HG02973 (cell line): ENCODE data around the gene ACSF3.

Source experiments
- ATAC-seq: cut with Tn5 transposase; IDR thresholded peaks from one replicate; pipeline ENCODE4 v1.9.1; 2021; ENCODE audit warnings: moderate library complexity; ENCODE audit not compliant: unreplicated experiment

Gene ACSF3

DNA sequence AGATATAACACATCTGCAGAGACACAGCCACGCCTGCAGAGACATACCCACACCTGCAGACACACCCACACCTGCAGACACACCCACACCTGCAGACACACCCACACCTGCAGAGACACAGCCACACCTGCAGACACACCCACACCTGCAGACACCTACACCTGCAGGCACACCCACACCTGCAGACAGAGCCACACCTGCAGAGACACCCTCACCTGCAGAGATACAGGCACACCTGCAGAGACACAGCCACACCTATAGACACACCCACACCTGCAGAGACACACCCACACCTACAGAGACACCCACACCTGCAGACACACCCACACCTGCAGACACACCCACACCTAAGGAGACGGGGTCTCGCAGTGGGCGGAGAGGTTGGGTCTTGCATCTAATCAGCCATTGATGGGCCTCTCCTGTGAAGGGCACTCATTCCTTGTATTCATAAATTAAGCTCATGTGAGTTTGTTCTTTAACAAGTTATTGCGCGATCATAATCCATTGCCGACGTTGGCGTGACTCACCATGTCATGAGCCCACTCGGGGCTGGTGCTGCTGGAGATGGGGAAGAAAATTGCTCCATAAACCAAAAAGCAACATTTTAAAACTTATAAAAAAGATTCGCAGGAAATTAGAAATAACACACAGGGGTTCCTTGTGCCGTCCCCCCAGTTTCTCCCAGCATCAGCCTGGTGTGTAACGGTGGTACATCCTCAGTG, 49.0 kb downstream of the ACSF3 start:
- ATAC-seq = no peak

DNA sequence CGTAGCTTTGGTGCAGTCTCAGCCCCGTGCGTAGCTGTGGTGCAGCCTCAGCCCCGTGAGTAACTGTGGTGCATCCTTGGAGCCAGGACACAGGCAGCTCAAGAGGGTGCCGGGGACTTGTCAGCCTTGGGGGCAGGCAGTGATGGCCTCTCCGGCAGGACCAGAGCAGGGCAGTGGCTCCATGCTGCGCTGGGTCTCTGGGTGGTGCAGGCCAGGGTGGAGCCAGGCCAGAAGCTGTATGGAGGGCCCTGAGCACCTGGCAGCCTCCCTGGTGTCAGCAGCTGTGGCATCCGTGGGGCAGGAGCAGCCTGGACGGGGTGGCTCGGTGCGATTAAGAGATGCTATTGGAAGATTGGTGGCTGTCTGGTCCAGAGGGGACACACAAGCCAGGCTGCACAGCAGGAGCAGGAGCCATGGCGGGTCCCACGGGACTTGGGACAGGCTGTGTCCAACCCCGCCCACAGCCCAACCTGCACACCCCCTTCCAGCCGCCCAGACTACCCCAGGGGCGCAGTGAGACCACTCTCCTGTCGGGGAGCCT, 49.6 kb downstream of the ACSF3 start:
- no peak for ATAC-seq

DNA sequence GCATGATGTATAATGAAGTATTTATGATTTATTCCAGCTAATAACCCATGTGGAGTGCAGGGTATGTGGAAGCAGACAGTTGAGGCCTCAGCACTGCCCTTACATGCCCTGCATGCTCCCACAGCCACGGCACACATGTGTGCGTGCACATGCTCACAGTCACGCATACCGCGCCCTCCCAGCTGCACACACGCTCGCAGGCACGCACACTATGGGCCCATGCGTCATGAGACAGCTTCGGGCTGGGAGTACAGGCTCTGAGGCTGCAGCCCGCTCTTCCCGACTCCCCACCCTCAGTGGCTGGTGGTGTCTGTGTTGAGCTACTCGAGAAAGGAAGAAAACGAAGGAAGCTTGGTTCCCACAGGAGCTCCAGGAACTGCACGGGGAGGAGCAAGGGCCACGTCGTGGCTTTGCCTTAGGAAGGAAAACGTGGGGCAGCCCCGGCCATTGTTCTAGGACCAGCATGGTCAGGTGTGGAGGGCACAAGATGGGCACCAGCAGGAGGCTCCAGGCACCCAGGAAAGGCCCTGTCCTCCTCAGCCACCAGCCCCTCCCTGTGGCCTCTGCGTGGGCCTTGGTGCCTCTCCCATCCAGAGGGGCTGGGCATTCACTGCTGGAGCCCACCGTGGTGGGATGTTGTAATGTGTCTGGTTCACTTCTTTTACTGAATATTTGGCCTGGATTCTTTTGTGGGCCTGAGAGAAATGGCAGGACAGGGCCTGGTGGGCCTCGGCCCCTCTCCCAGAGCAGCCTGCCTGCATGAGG, 50.4 kb downstream of the ACSF3 start:
- ATAC-seq = no peak

DNA sequence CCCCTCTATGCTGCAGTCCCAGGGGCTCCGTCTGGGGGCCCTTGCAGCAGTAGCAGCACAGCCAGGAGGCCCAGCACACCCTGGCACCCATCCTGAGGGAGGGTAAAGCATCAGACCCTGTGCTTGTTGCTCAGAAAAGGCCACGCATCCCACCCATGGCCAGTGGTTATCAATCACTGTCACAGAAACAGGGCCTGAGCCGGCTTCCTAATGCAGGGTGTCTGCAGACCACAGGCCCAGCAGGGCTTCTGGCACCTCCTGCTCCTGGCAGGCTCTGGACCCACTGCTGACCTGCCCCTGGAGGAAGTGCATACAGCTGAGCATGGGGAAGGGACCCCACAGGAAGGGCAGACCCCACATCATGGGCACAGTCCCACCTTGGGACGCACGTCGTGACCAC, 51.0 kb downstream of the ACSF3 start:
- no peak for ATAC-seq

DNA sequence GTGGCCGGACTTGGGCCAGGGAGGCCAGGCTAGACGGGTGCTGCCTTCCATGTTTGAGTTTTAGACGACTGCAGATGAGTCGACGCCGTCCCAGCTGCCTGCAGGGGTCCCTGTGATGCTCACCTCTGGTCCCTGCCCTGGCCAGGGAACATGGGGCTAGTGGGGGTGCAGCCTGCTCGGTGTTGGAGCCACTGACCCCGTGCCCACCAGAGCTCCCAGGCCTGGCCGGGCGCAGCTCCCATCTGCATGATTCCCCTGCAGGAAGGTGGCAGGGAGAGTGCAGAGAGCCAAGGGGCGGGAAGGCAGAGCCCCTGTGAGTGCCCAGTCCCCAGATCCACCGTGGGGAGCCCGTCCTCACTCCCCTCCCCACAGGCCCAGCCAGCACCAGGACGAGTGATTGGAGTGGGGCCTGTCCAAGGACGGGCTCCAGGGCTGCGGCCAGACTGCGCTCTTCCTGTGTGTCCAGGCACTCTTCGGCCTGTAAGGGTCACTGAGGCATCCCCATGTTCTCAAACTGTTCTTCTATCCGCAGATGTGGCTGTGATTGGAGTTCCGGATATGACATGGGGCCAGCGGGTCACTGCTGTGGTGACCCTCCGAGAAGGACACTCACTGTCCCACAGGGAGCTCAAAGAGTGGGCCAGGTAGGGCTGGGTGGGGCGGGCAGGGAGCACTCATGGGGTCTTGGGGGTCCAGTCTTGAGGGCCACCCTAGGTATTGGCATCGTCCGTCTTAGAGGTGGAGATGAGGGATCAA, 51.9 kb downstream of the ACSF3 start:
- ATAC-seq = no peak

DNA sequence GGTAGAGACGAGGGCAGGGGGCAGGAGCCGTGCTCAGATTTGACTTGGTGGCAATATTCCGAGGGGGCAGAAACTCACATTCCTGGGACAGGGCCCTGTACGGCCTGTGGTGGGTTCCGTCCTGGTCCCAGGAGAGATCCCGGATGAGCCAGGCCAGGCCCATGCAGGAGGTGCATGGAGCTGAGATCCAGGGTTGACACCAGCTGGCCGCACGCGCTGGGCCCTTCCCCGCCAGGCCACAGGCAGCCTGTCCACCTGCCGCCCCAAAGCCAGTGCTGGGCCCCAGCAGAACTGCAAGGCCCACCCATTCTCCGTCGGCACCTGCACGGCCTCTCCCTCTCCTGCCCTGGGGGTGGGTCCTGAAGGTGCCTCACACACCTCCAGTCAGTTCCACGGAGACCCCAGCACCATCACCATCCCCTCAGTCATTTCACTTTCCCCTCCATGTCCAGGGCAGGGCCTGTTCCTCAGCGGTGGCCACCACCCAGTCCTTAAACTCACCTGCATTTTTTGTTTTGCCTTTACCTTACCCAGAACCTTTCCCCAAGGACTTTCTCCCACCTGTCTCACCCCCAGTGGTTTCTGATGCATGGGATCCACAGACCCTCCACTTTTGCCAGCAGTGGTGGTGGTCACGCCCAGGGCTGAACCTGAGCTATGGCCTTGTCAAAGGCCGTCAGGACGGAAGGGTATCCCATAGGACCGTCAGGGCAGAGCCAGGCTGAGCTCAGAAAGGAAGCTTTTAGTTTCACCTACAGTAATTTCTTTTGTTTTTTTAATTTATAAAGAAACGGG, 52.8 kb downstream of the ACSF3 start:
- no peak for ATAC-seq

DNA sequence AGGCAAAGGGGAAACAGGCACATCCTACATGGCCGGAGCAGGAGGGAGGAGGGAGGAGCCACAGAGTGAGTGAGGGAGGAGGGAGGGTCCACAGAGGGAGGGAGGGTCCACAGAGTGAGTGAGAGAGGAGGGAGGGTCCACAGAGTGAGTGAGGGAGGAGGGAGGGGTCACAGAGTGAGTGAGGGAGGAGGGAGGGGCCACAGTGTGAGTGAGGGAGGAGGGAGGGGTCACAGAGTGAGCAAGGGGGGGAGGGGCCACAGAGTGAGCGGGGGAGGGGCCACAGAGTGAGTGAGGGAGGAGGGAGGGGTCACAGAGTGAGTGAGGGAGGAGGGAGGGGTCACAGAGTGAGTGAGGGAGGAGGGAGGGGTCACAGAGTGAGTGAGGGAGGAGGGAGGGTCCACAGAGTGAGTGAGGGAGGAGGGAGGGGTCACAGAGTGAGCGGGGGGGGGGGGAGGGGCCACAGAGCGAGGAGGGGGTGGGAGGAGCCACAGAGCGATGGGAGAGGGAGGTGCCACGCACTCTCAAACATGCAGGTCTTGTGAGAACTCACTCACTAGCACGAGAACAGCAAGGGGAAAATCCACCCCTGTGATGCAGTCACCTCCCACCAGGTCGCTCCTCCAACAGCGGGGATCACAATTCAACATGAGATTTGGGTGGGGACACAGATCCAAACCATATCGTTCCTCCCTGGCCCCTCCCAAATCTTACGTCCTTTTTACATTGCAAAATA, 53.6 kb downstream of the ACSF3 start:
- ATAC-seq = no peak

DNA sequence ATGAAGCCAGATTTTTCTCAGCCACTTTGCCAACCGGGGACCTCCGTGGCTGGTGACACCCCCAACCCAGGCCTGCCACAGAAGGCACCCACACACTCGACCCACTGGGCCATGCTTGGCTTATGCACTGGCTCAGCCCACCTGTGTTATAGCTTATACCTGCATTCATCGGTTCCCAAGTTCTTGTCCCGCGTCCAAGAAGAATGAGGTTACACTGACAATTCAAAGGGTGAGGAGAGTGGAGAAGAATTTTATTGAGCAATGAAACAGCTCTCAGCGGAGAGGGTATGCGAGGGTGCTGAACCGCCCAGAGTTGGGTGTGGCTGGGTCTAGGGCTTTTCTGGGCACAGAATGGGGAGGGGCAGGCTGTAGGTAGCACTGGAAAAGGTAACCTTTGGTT, 55.7 kb downstream of the ACSF3 start:
- no peak for ATAC-seq

DNA sequence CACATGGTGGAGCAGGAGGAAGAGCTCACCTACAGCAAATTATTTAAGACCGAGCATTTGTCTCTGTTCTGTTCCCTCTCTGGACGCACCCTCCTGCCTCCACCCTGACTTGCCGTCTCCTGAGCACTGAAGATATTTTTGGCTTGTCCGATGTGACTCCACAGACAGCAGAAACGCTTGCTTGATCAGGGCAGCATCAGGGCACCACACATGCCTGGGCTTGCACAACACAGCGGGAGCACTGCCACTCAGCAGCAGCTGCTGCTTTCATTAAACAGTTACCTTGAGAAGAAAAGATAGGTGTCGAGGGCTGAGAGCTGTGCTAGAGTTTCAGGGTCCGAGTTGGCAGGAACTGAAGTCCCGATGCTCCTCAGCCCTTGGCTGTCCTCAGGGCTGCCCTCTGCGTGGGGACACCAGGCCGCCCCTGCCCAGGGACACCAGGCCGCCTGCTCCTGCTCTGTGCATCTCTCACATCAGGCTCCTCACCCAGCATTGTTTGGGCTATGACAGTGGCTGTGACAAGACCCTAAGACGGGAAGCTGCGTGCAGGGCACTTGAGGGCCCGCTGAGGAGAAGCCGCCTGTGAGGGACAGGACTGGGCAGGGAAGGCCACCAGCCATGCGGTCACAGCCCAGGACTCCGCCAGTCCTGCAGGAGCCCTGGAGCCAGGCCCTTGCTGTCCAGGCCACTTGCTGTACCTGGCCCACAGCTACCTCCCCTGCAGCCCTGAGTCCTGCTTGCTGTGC, 56.6 kb downstream of the ACSF3 start:
- ATAC-seq = no peak

DNA sequence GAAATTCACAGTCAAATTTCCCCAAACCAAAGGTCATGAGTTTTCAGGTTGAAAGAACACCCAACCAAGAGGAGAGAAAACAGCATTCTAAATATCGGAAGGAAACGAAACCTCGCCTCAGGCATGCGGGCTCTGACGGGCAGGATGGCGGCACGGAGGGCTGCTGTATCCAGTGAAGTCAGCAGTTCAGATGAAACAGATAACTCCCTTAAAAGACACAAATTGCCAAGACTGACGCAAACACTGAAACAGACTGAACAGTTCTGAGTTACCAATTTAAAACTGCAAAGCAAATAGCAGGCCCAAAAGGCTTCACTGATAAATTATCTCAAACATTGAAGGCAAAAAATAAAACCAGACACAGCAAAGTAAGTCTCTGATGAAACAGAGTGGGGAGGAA, 57.3 kb downstream of the ACSF3 start:
- ATAC-seq = no peak

DNA sequence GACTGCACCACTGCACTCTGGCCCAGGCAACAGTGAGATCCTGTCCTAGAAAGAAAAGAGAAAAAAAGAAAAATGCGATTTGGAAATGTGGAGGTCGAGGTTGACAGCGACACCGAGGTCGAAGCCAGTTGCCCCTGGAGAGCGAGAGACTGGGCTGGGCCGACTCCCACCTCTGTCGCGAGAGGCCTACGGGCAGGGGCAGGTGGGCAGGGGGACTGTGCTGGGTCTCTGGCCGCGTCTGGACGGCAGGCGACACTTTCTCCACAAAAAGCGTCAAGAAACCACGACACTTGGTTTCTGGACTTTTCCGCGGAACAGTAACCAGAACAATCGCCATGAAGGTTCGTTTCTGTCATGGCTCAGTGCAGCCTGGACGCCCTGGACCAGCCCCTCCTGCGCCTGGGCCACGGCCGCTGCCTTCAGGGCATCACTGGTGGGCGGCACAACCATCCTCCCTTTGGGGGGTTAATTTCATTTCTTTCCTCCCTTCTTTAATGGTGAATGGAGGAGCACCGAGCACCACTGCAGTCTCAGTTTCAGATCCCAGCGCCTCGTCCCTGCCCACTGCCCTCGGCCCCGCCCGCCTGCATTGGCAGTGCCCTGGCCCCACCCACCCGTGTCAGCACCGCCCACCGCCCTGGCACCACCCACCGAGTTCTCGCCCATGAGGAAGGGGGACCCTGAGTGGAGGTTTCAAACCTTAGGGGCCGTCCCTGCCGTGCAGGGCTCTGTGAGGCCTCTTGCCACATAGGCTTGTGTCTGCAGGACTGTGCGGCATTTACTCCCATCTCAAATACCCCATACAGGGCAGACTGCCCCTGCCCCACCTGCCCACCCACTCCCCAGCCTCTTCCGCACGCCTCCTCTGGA, 59.4 kb downstream of the ACSF3 start:
- no peak for ATAC-seq

DNA sequence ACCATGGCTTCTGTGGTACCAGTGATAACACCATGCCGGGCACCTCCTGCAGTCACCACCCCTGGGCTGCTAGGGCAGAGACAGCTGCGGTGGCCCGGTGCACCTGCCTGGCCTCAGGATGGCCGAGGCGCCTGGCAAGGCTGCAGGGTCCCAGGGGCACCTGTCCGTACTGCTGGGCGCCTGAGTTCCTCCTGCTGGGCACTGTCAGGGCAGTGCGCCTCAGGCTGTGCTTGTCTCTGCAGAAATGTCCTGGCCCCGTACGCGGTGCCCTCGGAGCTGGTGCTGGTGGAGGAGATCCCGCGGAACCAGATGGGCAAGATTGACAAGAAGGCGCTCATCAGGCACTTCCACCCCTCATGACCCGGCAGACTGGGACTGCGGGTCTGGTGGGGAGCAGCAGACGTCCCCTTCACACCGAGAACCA, 60.2 kb downstream of the ACSF3 start:
- ATAC-seq = no peak

DNA sequence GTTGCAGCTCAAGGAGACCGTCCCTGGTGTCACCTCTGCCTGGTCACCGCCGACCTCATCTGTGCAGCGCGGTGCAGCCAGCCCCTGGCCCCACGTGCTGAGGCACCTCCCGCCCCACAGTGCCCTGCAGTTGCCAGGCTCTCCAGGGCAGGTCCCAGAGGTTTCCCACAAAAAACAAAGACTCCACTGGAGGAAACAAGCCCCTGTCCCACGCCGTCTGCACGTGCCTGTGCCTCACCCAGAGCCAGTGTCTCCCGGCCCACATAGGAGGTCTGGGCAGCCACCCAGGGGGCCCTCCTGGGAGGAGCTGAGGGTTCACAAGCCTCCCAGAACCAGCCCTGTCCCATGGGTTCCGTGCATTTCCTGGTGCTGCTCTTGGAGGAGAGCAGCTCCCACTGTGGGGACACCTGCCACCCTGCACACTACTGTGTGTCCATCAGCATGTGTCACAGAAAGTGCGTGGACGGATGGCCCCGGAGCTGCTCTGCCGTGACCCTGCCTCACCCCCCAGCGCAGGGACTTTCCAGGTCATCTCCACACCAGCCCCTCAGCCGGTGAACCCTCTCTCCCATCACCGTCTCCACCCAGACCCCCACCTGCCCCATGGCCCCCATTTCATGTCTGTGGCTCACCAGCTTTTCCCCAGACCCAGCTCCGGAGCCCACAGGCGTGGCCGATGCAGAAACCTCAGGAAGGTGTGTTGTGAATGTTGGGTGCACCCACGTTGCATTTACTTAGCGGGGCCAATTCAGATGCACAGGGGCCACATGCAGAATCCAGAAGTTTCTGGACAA, 60.9 kb downstream of the ACSF3 start:
- no peak for ATAC-seq

DNA sequence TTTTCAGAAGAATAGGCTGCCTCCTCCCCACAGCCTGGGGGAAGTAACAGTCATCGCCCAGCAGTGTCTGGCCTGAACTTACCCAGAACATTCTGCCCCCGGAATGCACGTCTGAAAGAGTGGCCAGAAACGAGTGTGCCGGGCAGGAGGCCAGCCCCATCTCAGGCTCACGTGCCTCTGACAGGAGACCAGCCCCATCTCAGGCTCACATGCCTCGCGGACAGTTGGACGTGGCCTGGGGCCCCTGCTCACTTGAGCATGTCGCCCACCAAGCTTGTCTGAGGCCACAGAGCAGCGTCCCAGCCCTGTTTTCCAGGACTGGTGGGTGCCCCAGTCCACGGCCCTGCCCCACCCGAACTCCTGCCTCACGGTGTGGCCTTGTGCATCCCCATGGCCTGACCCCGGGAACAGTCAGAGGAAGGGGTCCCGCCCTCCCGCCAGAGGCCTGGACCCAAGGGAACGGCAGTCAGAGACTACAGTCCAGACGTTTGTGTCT, 61.6 kb downstream of the ACSF3 start:
- no peak for ATAC-seq

DNA sequence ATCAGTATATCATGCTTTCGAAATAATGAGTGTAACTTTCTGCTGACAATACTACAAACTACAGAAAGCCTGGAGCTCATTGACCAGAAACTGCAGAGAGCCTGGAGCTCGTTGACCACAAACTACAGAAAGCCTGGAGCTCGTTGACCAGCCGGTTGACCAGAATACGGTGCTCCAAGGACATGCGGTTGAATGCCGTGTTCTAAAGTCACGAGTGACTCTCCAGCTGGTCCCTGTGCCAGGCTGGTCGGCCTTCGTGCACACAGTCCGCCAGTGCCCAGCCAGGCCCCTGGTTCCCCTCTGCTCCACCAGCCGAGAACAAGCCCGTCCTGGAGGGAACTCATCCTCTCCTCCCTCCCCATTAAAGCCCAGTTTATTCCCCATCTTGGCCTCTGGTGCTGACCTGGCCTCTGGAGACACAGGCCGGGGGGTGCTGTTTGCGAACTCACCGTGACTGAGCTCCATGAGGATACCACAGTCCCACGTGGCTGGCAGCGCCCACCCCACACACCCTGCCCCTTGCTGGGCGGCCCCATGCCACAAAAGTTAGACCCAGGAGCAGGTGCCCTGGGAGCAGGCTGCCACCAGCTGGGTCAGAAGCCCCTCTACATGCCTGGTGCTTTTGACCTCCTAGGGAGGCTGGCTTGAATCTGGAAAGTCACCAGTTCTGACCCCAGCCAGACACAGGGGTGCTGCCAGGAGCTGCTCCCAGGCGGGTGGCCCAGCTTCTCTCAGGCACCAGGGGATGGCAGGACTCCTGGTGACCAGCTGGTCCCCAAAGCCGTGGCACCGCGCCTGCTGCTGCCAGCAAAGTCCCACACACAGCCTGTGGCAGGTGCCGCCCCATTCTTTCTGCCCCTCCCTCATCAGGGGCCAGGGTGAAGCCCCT, 62.4 kb downstream of the ACSF3 start:
- ATAC-seq = no peak
